ENCODE measurements around the gene CPNE6.

GRCh38 chr14:24080888-24081738, 9.8 kb downstream of the CPNE6 start:
- peak in 2 of 4 donors; percentile 11 to 74 for TF ChIP-seq POLR2A (IDR thresholded peaks at IDR 0.05)
- TF ChIP-seq CTCF (IDR thresholded peaks at IDR 0.05), result no peak
- peak in 1 of 2 donors; percentile 19 for TF ChIP-seq POLR2AphosphoS5 (IDR thresholded peaks at IDR 0.05)

Measured in upper lobe of left lung (tissue), 4 donors.